ENCODE data around the gene DCXR. TPM values are rescaled to one million over a fixed set of nuclear protein-coding genes. Genes with fewer than 3 reads are reported as not detected.

DCXR gene
- 75.8 and 83.5 TPM in 2 replicates for total RNA-seq (2014; rRNA removed; shearing (Covaris generic))
- 69.9 and 70.2 TPM in 2 replicates for polyA plus RNA-seq (2016; fragmentation: Nextera tagmentation; extraction: Ambion mirVana)

- no peaks in the 10 kb centered on the region for H3K36me3 ChIP-seq (ENCODE audit: low read depth)
- H3K4me3 ChIP-seq = peak within 1 kb of the TSS; percentile 79
- H3K9me3 ChIP-seq (ENCODE audit: low read depth) = no peaks in the 10 kb centered on the region
- in situ Hi-C loops (cut with MboI) = no loop called here
- no peak for TF ChIP-seq EZH2phosphoT487 (IDR thresholded peaks at IDR 0.05; ENCODE audit: insufficient read depth, low read depth)
- TF ChIP-seq EZH2 (IDR thresholded peaks at IDR 0.05; ENCODE audit: insufficient read depth, poor library complexity, severe bottlenecking) = no peak
- H3K79me2 ChIP-seq (ENCODE audit: insufficient read depth) = no peaks in the 10 kb centered on the region
- H3K4me1 ChIP-seq (ENCODE audit: insufficient read depth) = no peaks in the 10 kb centered on the region
- peak within 1 kb of the TSS; percentile 86 for H3K4me2 ChIP-seq (ENCODE audit: unreplicated experiment)
- peaks cover 6% of the 10 kb centered on the region; the same call in 1 of the 2 replicates for H3F3A ChIP-seq (ENCODE audit: insufficient read depth)
- H3K9me2 ChIP-seq (ENCODE audit: insufficient read depth) = no peaks in the 10 kb centered on the region
- peak within 1 kb of the TSS; percentile 69 for H3K27ac ChIP-seq
- H3K9ac ChIP-seq = peak within 1 kb of the TSS; percentile 74
- no peaks in the 10 kb centered on the region for H3K27me3 ChIP-seq (replicated peaks; ENCODE audit: insufficient read depth)
- WGBS, 2 experiments (ENCODE audit: low coverage in 1 of 2, low lambda C conversion rate in 2 of 2, missing lambda C conversion rate in 2 of 2) = 1% methylated on average over 62 to 80 of the region's 92 CpGs
- peak; percentile 97 for DNase-seq
- peak within 1 kb of the TSS; percentile 61 for H2AFZ ChIP-seq
- no peaks in the 10 kb centered on the region for H4K20me1 ChIP-seq (ENCODE audit: insufficient read depth)
These were observed at the start of gene DCXR for GRCh38 chr17:82037092-82037888. Gene DCXR (minus strand): TSS chr17:82037697. CDS start chr17:82037682, 15 bp downstream.

- Histone ChIP-seq H3K4me3 (no peak overlapping the region), H3K27ac (no peak overlapping the region), H4K20me1 (ENCODE audit: insufficient read depth) (no peaks in the 10 kb centered on the region), H2AFZ (no peak overlapping the region), H3K36me3 (ENCODE audit: low read depth) (peaks cover 7% of the 10 kb centered on the region; the same call in 1 of the 2 replicates), H3K27me3 (replicated peaks; ENCODE audit: insufficient read depth) (no peaks in the 10 kb centered on the region), H3F3A (ENCODE audit: insufficient read depth) (no peaks in the 10 kb centered on the region), H3K9ac (no peak overlapping the region), H3K79me2 (ENCODE audit: insufficient read depth) (no peaks in the 10 kb centered on the region), H3K4me1 (ENCODE audit: insufficient read depth) (no peaks in the 10 kb centered on the region), H3K9me3 (ENCODE audit: low read depth) (no peaks in the 10 kb centered on the region), H3K9me2 (ENCODE audit: insufficient read depth) (no peaks in the 10 kb centered on the region), H3K4me2 (ENCODE audit: unreplicated experiment) (no peak overlapping the region)
- 93 to 98% methylated on average over 21 to 24 of the region's 25 CpGs for WGBS, 2 experiments (ENCODE audit: low coverage in 1 of 2, low lambda C conversion rate in 2 of 2, missing lambda C conversion rate in 2 of 2)
- no peak for DNase-seq
- TF ChIP-seq EZH2 (IDR thresholded peaks at IDR 0.05; ENCODE audit: insufficient read depth, poor library complexity, severe bottlenecking) = no peak
- no peak for TF ChIP-seq EZH2phosphoT487 (IDR thresholded peaks at IDR 0.05; ENCODE audit: insufficient read depth, low read depth)
- in situ Hi-C loops (cut with MboI) = no loop called here
These were observed 48.7 kb upstream of the DCXR start for GRCh38 chr17:82085931-82086764.

GRCh38 chr17:82085031-82085861, 47.7 kb upstream of the DCXR start:
- H3K27ac ChIP-seq = no peak overlapping the region
- DNase-seq = no peak
- no peak overlapping the region for H3K4me2 ChIP-seq (ENCODE audit: unreplicated experiment)
- H3K36me3 ChIP-seq (ENCODE audit: low read depth) = no peaks in the 10 kb centered on the region
- H3K27me3 ChIP-seq (replicated peaks; ENCODE audit: insufficient read depth) = no peaks in the 10 kb centered on the region
- no peaks in the 10 kb centered on the region for H3K79me2 ChIP-seq (ENCODE audit: insufficient read depth)
- no peaks in the 10 kb centered on the region for H3F3A ChIP-seq (ENCODE audit: insufficient read depth)
- H3K9ac ChIP-seq = no peak overlapping the region
- TF ChIP-seq EZH2phosphoT487 (IDR thresholded peaks at IDR 0.05; ENCODE audit: insufficient read depth, low read depth) = no peak
- no peak for TF ChIP-seq EZH2 (IDR thresholded peaks at IDR 0.05; ENCODE audit: insufficient read depth, poor library complexity, severe bottlenecking)
- H3K4me1 ChIP-seq (ENCODE audit: insufficient read depth) = no peaks in the 10 kb centered on the region
- H3K9me2 ChIP-seq (ENCODE audit: insufficient read depth) = no peaks in the 10 kb centered on the region
- no peak overlapping the region for H2AFZ ChIP-seq
- no peaks in the 10 kb centered on the region for H4K20me1 ChIP-seq (ENCODE audit: insufficient read depth)
- H3K4me3 ChIP-seq = no peak overlapping the region
- WGBS, 2 experiments (ENCODE audit: low coverage in 1 of 2, low lambda C conversion rate in 2 of 2, missing lambda C conversion rate in 2 of 2) = 94 to 95% methylated on average over 13 to 49 of the region's 49 CpGs
- H3K9me3 ChIP-seq (ENCODE audit: low read depth) = no peaks in the 10 kb centered on the region
- in situ Hi-C loops (cut with MboI) = no loop called here
